WTC11 (cell line): Measurements from ENCODE around the gene REEP3.

Experiments used
- ATF3 ChIP-seq: sonication (generic); formaldehyde crosslinking; conservative IDR thresholded peaks from 2 replicates; pipeline ENCODE4 v1.8.1; 2022; ENCODE audit warnings: mild to moderate bottlenecking, missing genetic modification reagents
- CTCF ChIP-seq: fragments of 200-600 bp; IDR thresholded peaks from 2 replicates; pipeline ENCODE4 v1.8.0; 2022; ENCODE audit warnings: antibody characterized with exemption
- NFYB ChIP-seq: sonication (generic); formaldehyde crosslinking; conservative IDR thresholded peaks from 2 replicates; pipeline ENCODE4 v1.8.0; 2022; ENCODE audit warnings: low read depth, missing genetic modification reagents
- TP53 ChIP-seq: sonication (generic); formaldehyde crosslinking; IDR thresholded peaks from 2 replicates; pipeline ENCODE4 v1.8.1; 2023; ENCODE audit warnings: mild to moderate bottlenecking, missing genetic modification reagents
- USF2 ChIP-seq: sonication (generic); formaldehyde crosslinking; IDR thresholded peaks from 2 replicates; pipeline ENCODE4 v1.8.1; 2023; ENCODE audit warnings: mild to moderate bottlenecking, missing genetic modification reagents, moderate library complexity
- ZBTB43 ChIP-seq: sonication (generic); formaldehyde crosslinking; IDR thresholded peaks from 2 replicates; pipeline ENCODE4 v1.8.1; 2023; ENCODE audit warnings: mild to moderate bottlenecking, missing genetic modification reagents
- ZNF138 ChIP-seq: sonication (generic); formaldehyde crosslinking; conservative IDR thresholded peaks from 2 replicates; pipeline ENCODE4 v1.8.1; 2022; ENCODE audit warnings: mild to moderate bottlenecking, moderate library complexity, missing genetic modification reagents
- ZNF317 ChIP-seq: sonication (generic); formaldehyde crosslinking; IDR thresholded peaks from 2 replicates; pipeline ENCODE4 v1.8.1; 2023; ENCODE audit warnings: low read depth, mild to moderate bottlenecking, moderate library complexity, missing genetic modification reagents, borderline replicate concordance
- ZSCAN18 ChIP-seq: fragments of 250-450 bp; sonication (Bioruptor Pico); IDR thresholded peaks from 2 replicates; pipeline ENCODE4 v2.1.2; 2022; ENCODE audit warnings: mild to moderate bottlenecking, moderate library complexity

GRCh38 chr10:63489838-63490237 lies 31.4 kb upstream of the REEP3 start:
- TF ChIP-seq TP53 (CRISPR knock-in tag) (no peak), ZBTB43 (CRISPR knock-in tag) (no peak), ZSCAN18 (no peak), ZNF317 (no peak), CTCF (no peak), ZNF138 (CRISPR knock-in tag) (no peak), ATF3 (CRISPR knock-in tag) (no peak), USF2 (CRISPR knock-in tag) (no peak), NFYB (CRISPR knock-in tag) (no peak)
